Activated CD4-positive, alpha-beta T cell treated with anti-CD3 and anti-CD28 coated beads, Interleukin-2, amount 10 ng/mL, durations not matched to agents 7 days and 5 days (primary cell): ENCODE measurements around the gene ACY1. TPM values are rescaled to one million over a fixed set of nuclear protein-coding genes. Genes with fewer than 3 reads are reported as not detected.
A peak's percentile ranks its signal among the peaks of the same experiment; 100 is the strongest.

Source experiments
- CTCF ChIA-PET: fragments of 350-600 bp; sonication (Branson Sonifier 250); formaldehyde crosslinking; loops from one replicate; lab custom pipeline; 2021; ENCODE audit warnings: antibody characterized with exemption; lab: Charles Lee
- POLR2A ChIA-PET: fragments of 350-600 bp; sonication (Branson Sonifier 250); formaldehyde crosslinking; loops from one replicate; lab custom pipeline; 2021; ENCODE audit warnings: antibody characterized with exemption; lab: Charles Lee
- DNase-seq: peaks from one replicate; pipeline ENCODE4 v3.0.0-alpha.2; 2020
- H3K27ac Mint-ChIP-seq: one replicate; pipeline ENCODE4 v1.8.0; 2021; ENCODE audit warnings: mild to moderate bottlenecking, moderate library complexity, mixed read lengths
- H3K27me3 Mint-ChIP-seq: one replicate; pipeline ENCODE4 v1.8.0; 2021; ENCODE audit warnings: mixed read lengths
- H3K36me3 Mint-ChIP-seq: one replicate; pipeline ENCODE4 v1.8.0; 2021; ENCODE audit warnings: low read depth, mixed read lengths
- H3K4me1 Mint-ChIP-seq: one replicate; pipeline ENCODE4 v1.8.0; 2021; ENCODE audit warnings: mixed read lengths
- H3K4me3 Mint-ChIP-seq: one replicate; pipeline ENCODE4 v1.8.0; 2021; ENCODE audit warnings: mild to moderate bottlenecking, moderate library complexity, mixed read lengths
- H3K9me3 Mint-ChIP-seq: one replicate; pipeline ENCODE4 v1.8.0; 2021; ENCODE audit warnings: mixed read lengths
- total RNA-seq, 2 experiments: library from RNA; stranded (reverse); gene quantifications; one replicate each; pipeline ENCODE4 v1.2.3, GENCODE V29; 2021

ACY1 gene
- total RNA-seq, 2 experiments from 2014 or later = 16.5 to 19.4 TPM

- no peaks in the 10 kb centered on the region for H3K9me3 Mint-ChIP-seq
- H3K27me3 Mint-ChIP-seq = no peaks in the 10 kb centered on the region
- H3K4me3 Mint-ChIP-seq = peak within 1 kb of the TSS; percentile 92
- peak within 1 kb of the TSS; percentile 92 for H3K27ac Mint-ChIP-seq
- H3K36me3 Mint-ChIP-seq = peaks cover 13% of the 10 kb centered on the region
- peaks cover 45% of the 10 kb centered on the region for H3K4me1 Mint-ChIP-seq
- ChIA-PET POLR2A (interaction anchor here (1.0 kb wide), 1 partner anchor 54 kb away, joined by 3 read pairs; the partner anchor contains the start of gene RPL29), CTCF (interaction anchor here (0.6 to 3.4 kb wide), 41 partner anchors 9 to 506 kb away, joined by 3 to 46 read pairs (median 4); partner anchors contain the start of genes ABHD14A, ABHD14B, ACY1 and DUSP7)
- peak; percentile 100 for DNase-seq
Measured at GRCh38 chr3:51941798-51942602, 41.3 kb upstream of the ACY1 start, which contains the start of the genes PARP3 and RRP9. PARP3 (plus strand) TSS chr3:51942363; CDS start chr3:51943356, 993 bp downstream. RRP9 (minus strand) TSS chr3:51941904; CDS start chr3:51941867, 37 bp downstream.

DNA sequence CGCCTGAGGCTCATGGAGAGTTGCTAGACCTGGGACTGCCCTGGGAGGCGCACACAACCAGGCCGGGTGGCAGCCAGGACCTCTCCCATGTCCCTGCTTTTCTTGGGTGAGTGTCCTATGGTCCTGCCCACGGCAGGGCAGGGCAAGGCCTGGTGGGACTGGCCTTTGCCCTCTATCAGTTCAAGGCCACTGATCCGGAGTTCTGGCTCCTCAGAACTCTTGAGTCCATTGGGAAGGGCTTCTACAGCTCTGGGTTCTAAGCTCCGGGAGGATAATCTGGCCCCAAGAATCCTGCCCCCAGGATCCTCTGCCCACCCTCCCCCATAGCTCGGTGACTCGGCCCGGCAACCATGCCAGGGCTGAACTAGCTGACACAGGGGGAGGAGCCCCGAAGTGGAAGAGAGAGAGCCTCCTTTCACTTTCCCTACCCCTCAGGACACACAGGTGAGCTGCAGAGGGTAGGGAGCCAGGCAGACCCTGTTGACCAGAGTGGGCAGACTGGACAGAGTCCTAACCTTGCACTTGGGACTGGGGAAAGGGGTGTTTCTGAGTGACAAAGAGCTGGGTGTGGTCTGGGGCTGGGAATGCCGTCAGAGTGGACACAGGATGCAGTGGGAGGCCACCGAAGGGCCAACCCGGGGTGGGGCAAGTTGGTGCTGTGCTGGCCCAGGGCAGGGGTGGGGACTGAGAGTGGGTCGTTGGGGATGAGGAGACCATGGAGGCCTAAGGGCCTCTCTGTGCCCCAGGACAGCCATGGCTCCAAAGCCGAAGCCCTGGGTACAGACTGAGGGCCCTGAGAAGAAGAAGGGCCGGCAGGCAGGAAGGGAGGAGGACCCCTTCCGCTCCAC lies 40.5 kb upstream of the ACY1 start:
- POLR2A ChIA-PET = interaction anchor here (1.0 kb wide), 1 partner anchor 53 kb away, joined by 3 read pairs; the partner anchor contains the start of gene RPL29
- H3K9me3 Mint-ChIP-seq = no peaks in the 10 kb centered on the region
- peak; percentile 72 for DNase-seq
- H3K27ac Mint-ChIP-seq = peak overlapping the region; percentile 92
- peaks cover 44% of the 10 kb centered on the region for H3K4me1 Mint-ChIP-seq
- H3K27me3 Mint-ChIP-seq = no peaks in the 10 kb centered on the region
- CTCF ChIA-PET = interaction anchor here (0.6 to 3.4 kb wide), 25 partner anchors 10 to 506 kb away, joined by 3 to 46 read pairs (median 4); partner anchors contain the start of genes ABHD14A, ABHD14B, DUSP7 and GPR62
- peaks cover 8% of the 10 kb centered on the region for H3K36me3 Mint-ChIP-seq
- peak overlapping the region; percentile 92 for H3K4me3 Mint-ChIP-seq

- ChIA-PET CTCF (interaction anchor here (0.7 to 3.4 kb wide), 9 partner anchors 9 to 202 kb away, joined by 3 to 46 read pairs (median 4); partner anchors contain the start of genes ABHD14A, ABHD14B and GPR62), POLR2A (no interaction called here)
- peak; percentile 5 for DNase-seq
- Mint-ChIP-seq H3K4me3 (peak overlapping the region; percentile 92), H3K27me3 (no peaks in the 10 kb centered on the region), H3K27ac (peak overlapping the region; percentile 92), H3K36me3 (peaks cover 6% of the 10 kb centered on the region), H3K9me3 (no peaks in the 10 kb centered on the region), H3K4me1 (peaks cover 37% of the 10 kb centered on the region)
Measured at GRCh38 chr3:51943451-51944391, 39.6 kb upstream of the ACY1 start.

DNA sequence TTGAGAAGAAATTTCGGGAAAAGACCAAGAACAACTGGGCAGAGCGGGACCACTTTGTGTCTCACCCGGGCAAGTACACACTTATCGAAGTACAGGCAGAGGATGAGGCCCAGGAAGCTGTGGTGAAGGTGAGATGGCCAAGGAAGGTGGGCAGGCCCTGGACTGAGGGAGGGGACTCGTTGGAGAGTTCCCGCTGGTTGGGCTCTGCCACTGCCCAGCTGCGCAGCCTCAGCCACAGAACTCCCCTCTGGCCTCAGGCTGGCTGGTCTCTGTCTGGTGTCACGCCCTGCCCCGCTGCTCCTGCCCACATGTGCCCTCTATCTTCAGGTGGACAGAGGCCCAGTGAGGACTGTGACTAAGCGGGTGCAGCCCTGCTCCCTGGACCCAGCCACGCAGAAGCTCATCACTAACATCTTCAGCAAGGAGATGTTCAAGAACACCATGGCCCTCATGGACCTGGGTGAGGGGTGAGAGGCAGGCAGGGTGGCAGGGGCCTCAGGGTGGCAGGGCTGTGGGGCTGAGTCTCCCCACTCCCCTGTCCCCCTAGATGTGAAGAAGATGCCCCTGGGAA lies 38.8 kb upstream of the ACY1 start:
- peak; percentile 5 for DNase-seq
- H3K4me3 Mint-ChIP-seq = no peak overlapping the region
- no peaks in the 10 kb centered on the region for H3K27me3 Mint-ChIP-seq
- POLR2A ChIA-PET = no interaction called here
- H3K4me1 Mint-ChIP-seq = peaks cover 32% of the 10 kb centered on the region
- peaks cover 2% of the 10 kb centered on the region for H3K36me3 Mint-ChIP-seq
- H3K27ac Mint-ChIP-seq = peak overlapping the region; percentile 76
- H3K9me3 Mint-ChIP-seq = no peaks in the 10 kb centered on the region
- CTCF ChIA-PET = interaction anchor here (0.7 to 2.1 kb wide), 3 partner anchors 18 to 57 kb away, joined by 4 to 7 read pairs (median 6); partner anchors contain the start of genes ABHD14A and ABHD14B

GRCh38 chr3:51945031-51945840 lies 38.1 kb upstream of the ACY1 start:
- POLR2A ChIA-PET = no interaction called here
- Mint-ChIP-seq H3K4me1 (peaks cover 27% of the 10 kb centered on the region), H3K36me3 (peaks cover 2% of the 10 kb centered on the region), H3K27me3 (no peaks in the 10 kb centered on the region), H3K27ac (peak overlapping the region; percentile 38), H3K4me3 (no peak overlapping the region), H3K9me3 (no peaks in the 10 kb centered on the region)
- CTCF ChIA-PET = interaction anchor here (0.8 to 2.1 kb wide), 3 partner anchors 15 to 29 kb away, joined by 3 to 7 read pairs (median 6); partner anchors contain the start of genes ABHD14A and ABHD14B
- DNase-seq = no peak

DNA sequence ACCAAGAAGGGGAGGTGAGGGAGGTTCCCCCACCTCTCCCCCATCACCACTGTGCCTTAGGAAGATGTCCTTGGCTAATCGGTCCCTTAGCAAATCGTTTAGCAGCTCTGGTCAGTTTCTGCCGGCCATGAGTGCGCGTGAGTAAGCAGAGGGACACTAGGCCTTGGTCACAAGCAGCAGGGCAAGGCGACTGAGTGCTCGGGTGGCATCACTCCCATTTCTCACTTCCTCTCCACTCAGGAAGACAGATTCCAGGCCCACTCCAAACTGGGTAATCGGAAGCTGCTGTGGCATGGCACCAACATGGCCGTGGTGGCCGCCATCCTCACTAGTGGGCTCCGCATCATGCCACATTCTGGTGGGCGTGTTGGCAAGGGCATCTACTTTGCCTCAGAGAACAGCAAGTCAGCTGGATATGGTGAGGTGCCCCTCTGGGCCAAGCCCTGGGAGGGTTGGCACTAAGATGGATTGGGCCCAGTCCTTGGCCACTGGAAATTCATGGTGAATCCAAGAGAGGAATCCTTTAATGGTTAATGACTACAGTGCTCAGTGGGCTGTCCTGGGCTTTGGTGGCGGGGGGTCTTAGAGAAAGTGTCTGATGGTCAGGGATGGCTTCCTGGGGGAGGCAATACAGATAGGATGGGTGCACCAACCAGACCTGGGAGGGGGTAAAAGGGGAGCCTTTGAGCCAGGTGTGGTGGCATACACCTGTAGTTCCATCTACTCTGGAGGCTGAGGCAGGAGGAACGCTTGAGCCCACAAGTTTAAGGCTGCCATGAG lies 37.2 kb upstream of the ACY1 start:
- Mint-ChIP-seq H3K36me3 (no peaks in the 10 kb centered on the region), H3K9me3 (no peaks in the 10 kb centered on the region), H3K27me3 (no peaks in the 10 kb centered on the region), H3K4me1 (peaks cover 18% of the 10 kb centered on the region), H3K27ac (no peak overlapping the region), H3K4me3 (no peak overlapping the region)
- no peak for DNase-seq
- CTCF ChIA-PET = interaction anchor here (1.1 to 2.1 kb wide), 3 partner anchors 16 to 28 kb away, joined by 3 to 7 read pairs (median 6); partner anchors contain the start of genes ABHD14A and ABHD14B
- POLR2A ChIA-PET = no interaction called here

- Mint-ChIP-seq H3K9me3 (no peaks in the 10 kb centered on the region), H3K36me3 (no peaks in the 10 kb centered on the region), H3K27me3 (no peaks in the 10 kb centered on the region), H3K4me1 (peaks cover 16% of the 10 kb centered on the region), H3K27ac (no peak overlapping the region), H3K4me3 (no peak overlapping the region)
- POLR2A ChIA-PET = no interaction called here
- no peak for DNase-seq
- CTCF ChIA-PET = interaction anchor here (0.9 to 2.1 kb wide), 3 partner anchors 16 to 27 kb away, joined by 3 to 7 read pairs (median 3); partner anchors contain the start of genes ABHD14A and ABHD14B
Measured at GRCh38 chr3:51946796-51947195, 36.5 kb upstream of the ACY1 start.

- CTCF ChIA-PET = interaction anchor here (0.7 to 1.1 kb wide), 3 partner anchors 16 to 26 kb away, joined by 3 read pairs; no protein-coding TSS in a partner anchor
- peaks cover 2% of the 10 kb centered on the region for H3K27me3 Mint-ChIP-seq
- H3K4me3 Mint-ChIP-seq = no peak overlapping the region
- no peaks in the 10 kb centered on the region for H3K9me3 Mint-ChIP-seq
- POLR2A ChIA-PET = no interaction called here
- H3K4me1 Mint-ChIP-seq = peaks cover 14% of the 10 kb centered on the region
- no peaks in the 10 kb centered on the region for H3K36me3 Mint-ChIP-seq
- no peak overlapping the region for H3K27ac Mint-ChIP-seq
- no peak for DNase-seq
Measured at GRCh38 chr3:51947215-51947900, 36.0 kb upstream of the ACY1 start.

DNA sequence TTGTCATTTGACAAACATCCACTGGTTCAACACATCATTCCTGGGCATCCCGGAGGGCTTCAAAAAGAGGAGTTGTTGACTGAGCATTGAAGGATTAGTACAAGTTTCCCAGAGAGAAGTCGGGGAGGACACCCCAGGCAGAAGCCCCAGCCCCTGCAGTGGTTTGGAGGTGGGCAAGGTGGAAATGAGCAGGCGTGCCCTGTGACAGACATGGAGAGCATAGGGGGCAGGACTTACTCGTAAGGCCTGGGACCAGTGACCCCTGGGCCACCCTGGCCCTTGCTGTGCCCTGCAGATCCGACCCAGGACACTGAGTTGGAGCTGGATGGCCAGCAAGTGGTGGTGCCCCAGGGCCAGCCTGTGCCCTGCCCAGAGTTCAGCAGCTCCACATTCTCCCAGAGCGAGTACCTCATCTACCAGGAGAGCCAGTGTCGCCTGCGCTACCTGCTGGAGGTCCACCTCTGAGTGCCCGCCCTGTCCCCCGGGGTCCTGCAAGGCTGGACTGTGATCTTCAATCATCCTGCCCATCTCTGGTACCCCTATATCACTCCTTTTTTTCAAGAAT lies 35.2 kb upstream of the ACY1 start:
- Mint-ChIP-seq H3K9me3 (no peaks in the 10 kb centered on the region), H3K4me3 (no peak overlapping the region), H3K36me3 (no peaks in the 10 kb centered on the region), H3K27ac (no peak overlapping the region), H3K4me1 (peaks cover 8% of the 10 kb centered on the region), H3K27me3 (peaks cover 4% of the 10 kb centered on the region)
- CTCF ChIA-PET = interaction anchor here (0.6 to 0.9 kb wide), 3 partner anchors 15 to 376 kb away, joined by 3 read pairs; no protein-coding TSS in a partner anchor
- DNase-seq = no peak
- POLR2A ChIA-PET = no interaction called here
